NCI-H748 treated with DMSO at 0.1 percent for 48 hours (cell line): ENCODE measurements around the gene XIRP1.

Experiments
- DNase-seq: peaks from one replicate; lab custom pipeline; 2025; lab: John Stamatoyannopoulos, UW

XIRP1 gene

DNA sequence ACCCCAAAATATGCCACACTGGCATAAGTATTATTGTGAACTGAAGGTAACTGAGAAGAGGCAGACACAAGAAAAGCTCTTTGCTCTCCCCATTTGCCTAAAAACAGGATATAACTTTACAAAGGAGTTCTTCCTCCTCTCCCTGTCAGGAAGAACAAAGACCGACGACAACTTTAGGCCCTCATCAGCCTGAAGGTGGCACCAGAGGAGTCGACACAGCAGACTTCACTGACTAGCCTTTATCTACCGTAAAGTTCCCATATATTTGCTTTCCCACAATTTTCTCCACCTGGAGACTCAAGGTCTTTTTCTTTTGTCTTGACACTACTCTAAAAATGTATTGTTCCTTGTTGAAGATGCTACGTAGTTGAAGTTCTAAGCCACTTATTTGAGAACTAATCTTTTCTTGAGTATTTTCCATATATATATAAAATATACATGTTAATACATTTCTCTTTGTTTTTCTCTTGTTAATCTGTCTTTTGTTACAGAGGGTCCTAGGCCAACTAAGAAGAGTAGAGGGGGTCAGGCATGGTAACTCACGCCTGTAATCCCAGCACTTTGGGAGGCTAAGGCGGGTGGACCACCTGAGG lies 16.2 kb upstream of the XIRP1 start:
- DNase-seq: no peak

- DNase-seq: no peak
These were observed 15.2 kb upstream of the XIRP1 start for GRCh38 chr3:39207361-39208186.

DNA sequence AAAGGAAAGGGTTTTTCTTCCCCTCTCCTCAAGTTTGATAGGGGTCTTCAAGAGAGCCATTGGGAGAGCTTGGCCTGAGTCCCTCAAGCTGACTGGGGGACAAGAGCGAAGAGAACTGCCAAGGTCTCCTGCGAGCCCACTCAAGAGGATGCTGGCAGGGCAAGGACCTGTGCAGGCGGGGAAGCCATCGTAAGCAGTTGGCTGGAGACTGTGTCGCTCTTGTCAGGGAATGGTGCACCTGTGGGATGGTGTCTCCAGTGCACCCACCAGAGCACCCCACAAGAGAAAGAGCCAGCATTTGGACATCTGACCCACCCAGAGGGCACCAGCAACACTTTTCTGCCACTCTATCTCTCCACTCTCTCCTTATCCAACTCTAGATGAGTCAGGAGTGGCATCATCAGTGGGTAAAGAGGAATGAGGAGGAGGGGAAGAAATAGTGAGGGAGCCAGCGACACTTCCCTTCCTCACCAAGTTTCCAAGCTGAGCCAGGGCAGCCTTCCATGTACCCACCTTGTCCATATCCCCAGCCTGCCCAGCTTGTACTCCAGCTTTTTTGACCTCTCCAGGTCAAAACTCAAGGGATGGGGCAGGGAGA lies 13.6 kb upstream of the XIRP1 start:
- DNase-seq: no peak

DNA sequence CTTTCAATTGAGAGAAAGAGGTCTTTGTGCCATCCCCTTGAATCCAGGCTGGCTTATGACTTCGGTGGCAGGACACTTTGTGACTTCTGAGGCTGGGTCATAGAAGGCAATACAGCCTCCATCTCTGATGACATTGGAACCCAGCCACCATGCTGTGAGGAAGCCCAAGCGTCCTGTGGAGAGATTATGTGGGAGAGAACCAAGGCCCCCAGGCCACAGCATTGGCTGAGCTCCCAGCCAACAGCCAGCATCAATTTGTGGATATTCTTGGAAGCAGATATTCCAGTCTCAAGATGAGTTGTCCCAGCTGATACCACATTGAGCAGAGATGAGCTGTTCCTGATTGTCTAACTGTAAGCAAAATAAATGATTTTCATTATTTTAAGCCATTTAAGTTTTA lies 12.7 kb upstream of the XIRP1 start:
- no peak for DNase-seq

- DNase-seq: no peak
These were observed 11.5 kb upstream of the XIRP1 start for GRCh38 chr3:39203860-39204259.

- no peak for DNase-seq
These were observed 11.0 kb upstream of the XIRP1 start for GRCh38 chr3:39203402-39203801.

- DNase-seq: no peak
These were observed 9.7 kb upstream of the XIRP1 start for GRCh38 chr3:39202094-39202493.

DNA sequence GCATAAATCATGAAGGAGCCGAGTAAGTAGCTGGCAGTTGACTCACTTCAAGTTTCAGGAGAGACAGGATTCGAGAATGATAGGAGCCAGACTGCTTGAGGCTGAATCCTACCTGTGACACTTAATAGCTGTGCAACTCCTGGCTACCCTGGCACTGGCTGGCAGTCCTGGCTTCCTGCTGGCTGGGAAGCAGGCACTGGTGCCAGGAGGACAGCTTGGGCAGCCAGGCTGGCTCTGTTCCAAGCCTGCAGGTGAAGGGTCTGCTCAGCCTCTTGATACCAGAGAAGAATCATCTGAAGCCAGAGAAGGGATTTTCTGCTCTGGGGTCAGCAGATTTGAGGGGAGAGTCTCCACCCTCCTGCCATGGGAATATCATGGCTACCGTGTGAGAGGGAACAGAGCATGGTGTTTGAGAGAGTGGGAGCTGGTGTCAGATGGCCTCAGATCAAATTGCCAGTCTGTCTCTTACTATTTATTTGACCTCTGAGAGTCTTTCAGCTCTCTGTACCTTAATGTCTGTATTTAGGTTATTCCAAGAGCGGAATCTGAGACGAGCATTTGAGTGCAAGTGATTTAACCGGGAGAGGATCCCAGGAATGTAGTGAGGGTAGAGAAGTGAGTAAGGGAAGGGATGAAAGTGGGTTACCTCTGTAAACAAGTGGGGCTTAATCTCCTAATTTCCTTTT lies 4.4 kb upstream of the XIRP1 start:
- DNase-seq: no peak

GRCh38 chr3:39196034-39196433 lies 3.6 kb upstream of the XIRP1 start:
- DNase-seq: no peak

GRCh38 chr3:39193391-39193790 lies 996 bp upstream of the XIRP1 start:
- DNase-seq: no peak

- no peak for DNase-seq
These were observed 622 bp downstream of the XIRP1 start for GRCh38 chr3:39191773-39192172.

DNA sequence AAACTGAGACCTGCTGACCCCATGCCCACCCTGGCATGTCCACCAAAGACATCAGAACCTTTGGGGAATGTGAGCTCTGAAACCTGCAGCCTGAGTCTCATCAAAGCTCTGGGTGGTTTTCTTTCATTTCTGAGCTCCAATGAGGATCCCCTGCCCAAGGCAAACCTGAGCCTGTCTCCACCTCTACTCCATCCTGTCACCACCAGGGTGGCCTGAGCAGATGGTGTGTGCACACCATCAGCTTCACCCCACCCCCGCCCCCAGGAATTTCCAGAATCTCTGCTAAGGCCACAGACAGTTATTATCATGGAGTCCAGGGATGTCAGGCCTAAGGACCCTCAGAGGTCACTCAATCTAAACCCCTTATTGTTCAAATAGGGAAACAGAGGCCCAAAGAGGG lies 1.3 kb downstream of the XIRP1 start:
- DNase-seq: no peak

GRCh38 chr3:39190281-39191025 lies 1.9 kb downstream of the XIRP1 start:
- no peak for DNase-seq

GRCh38 chr3:39189959-39190269 lies 2.5 kb downstream of the XIRP1 start:
- no peak for DNase-seq

DNA sequence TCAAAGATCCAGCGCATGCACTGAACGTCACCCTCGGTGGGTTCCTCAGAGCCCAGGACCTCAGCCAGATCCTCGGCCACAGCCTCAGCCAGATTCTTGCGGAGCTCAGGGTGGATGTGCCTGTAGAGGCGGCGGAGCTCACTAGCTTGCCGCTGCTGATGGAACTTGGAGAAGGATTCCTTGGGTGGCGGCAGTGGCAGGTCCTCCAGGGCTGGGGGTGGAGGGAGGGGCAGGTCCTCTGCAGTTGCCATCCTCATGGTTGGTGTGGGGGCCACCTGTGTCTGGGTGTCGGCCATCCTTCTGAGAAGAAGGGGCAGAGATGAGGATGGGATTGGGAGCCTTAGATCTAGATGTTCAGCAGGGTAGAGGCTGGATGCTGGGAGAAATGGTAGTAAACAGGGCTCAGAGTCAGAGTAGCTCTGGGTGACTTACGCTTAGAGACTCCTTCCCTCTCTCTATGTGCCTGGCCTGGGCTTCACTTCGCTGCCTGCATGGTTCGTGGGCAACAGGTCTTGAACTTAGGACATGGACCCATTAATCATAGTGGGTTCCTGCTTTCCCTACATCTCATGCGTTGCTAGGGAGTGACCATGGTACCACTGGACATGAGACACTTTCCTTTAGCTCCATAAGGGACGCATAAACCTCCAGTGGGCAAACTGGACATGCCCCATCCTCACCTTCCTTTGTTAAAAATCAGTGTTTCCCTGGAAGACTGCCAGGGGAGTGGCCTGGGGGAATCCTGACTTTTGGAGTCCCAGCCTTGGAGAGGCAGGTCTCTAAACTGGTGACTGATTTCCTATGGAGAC lies 3.0 kb downstream of the XIRP1 start:
- no peak for DNase-seq

GRCh38 chr3:39188271-39189149 lies 3.9 kb downstream of the XIRP1 start:
- no peak for DNase-seq

GRCh38 chr3:39187372-39188155 lies 4.8 kb downstream of the XIRP1 start:
- no peak for DNase-seq

DNA sequence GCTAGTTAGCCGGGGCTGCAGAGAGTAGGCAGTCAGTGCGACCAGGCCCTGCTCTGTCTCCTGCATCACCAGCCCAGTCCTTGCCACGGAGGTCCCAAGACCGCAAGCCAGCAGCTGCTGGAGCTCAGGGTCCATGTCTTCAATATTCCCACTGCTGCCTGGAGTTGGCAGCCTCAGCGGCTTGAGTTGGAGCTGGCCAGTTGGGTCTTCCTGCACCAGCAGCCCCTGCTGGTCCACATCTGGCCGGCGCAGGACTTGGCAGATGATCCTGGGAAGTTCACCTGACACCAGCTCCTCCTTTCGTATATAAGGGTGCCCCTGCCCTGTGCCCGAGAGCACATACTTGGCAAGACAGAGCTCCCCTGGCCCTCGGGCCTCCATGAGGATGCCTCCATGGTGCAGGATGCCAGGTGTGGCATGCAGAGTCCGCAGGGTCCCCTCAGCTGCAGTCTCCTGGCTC lies 5.7 kb downstream of the XIRP1 start:
- no peak for DNase-seq

DNA sequence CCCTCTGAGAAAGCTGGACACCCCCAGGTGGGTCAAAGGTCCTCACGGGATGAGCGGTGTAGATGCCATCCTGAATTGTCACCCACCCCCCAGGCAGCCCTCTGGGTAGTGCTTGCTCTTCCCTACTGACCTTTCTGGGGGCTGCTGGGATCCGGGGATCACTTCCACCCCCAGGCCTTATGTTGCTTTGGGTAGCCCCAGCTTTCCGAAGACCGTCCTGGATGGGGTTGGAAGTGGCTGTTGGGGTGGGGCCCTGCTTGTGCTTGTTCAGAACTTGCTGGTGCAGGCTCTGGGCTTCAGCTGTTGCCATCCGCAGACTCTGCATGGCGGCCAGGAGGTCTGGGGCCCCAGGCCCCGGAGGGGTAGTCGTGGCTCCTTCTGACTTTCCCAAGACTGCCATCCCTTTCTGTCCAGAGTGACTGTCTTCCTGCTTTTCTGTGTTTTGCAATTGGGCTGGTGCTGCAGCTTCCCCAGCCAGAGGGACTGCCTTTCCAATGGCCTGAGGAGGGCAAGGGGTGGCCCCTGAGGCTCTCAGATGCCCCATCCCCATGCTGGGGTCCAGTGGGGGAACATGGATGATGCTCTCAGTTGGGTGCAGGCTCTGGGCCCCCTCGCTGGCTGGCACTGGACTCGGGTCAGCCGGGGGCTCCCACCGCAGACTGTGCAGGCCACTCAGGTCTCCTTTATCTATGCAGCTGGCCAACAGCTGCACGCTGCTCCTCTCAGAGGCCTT lies 6.3 kb downstream of the XIRP1 start:
- DNase-seq: no peak
